ENCODE measurements around the gene TEAD1. TPM values are rescaled to one million over a fixed set of nuclear protein-coding genes. Genes with fewer than 3 reads are reported as not detected.

The TEAD1 gene
- total RNA-seq, 1 donor from 2014 or later, result 55.3 TPM

DNA sequence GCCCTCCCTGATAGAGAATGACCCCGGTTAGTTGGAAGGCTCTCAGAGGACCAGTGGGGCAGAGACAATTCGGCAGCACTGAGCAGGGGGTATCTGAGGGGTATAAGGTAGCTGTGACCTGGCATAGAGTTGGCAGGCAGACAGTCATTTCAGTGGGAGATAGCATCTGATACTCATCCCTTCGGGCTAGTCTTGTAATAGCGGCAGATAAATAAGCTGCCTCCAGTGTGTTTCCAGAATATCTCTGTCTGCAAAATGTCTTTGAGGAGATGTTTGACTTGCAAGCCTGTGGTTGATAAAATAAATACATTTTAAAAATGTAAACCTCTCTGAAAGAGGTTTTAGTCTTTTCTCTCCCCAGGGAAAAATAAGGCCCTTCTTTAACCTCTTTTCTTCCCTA lies 54.2 kb downstream of the TEAD1 start:
- H3K4me3 ChIP-seq (ENCODE audit: low read length in 3 of 3), result no peak overlapping the region
- no peaks in the 10 kb centered on the region for H3K9me3 ChIP-seq (ENCODE audit: control insufficient read depth in 3 of 3, low read length in 3 of 3)
- no peak overlapping the region for H3K9ac ChIP-seq (ENCODE audit: low read depth in 1 of 3, low read length in 3 of 3)
- no peaks in the 10 kb centered on the region for H3K36me3 ChIP-seq (ENCODE audit: control insufficient read depth in 3 of 3, insufficient read depth in 3 of 3, low read length in 3 of 3)
- H3K27me3 ChIP-seq (ENCODE audit: control insufficient read depth in 3 of 3, insufficient read depth in 3 of 3, low read length in 3 of 3), result no peaks in the 10 kb centered on the region
- H3K4me1 ChIP-seq (ENCODE audit: control insufficient read depth in 3 of 3, insufficient read depth in 3 of 3, low read length in 3 of 3), result peaks cover 20 to 51% (median 31%) of the 10 kb centered on the region in 3 donors
- H3K27ac ChIP-seq (ENCODE audit: low read depth, low read length), result no peak overlapping the region

GRCh38 chr11:12729941-12730340 lies 55.7 kb downstream of the TEAD1 start:
- Histone ChIP-seq H3K27ac (ENCODE audit: low read depth, low read length) (no peak overlapping the region), H3K9ac (ENCODE audit: low read depth in 1 of 3, low read length in 3 of 3) (no peak overlapping the region), H3K9me3 (ENCODE audit: control insufficient read depth in 3 of 3, low read length in 3 of 3) (no peaks in the 10 kb centered on the region), H3K4me3 (ENCODE audit: low read length in 3 of 3) (no peak overlapping the region), H3K36me3 (ENCODE audit: control insufficient read depth in 3 of 3, insufficient read depth in 3 of 3, low read length in 3 of 3) (no peaks in the 10 kb centered on the region), H3K27me3 (ENCODE audit: control insufficient read depth in 3 of 3, insufficient read depth in 3 of 3, low read length in 3 of 3) (no peaks in the 10 kb centered on the region), H3K4me1 (ENCODE audit: control insufficient read depth in 3 of 3, insufficient read depth in 3 of 3, low read length in 3 of 3) (peaks cover 11 to 39% (median 23%) of the 10 kb centered on the region in 3 donors)

DNA sequence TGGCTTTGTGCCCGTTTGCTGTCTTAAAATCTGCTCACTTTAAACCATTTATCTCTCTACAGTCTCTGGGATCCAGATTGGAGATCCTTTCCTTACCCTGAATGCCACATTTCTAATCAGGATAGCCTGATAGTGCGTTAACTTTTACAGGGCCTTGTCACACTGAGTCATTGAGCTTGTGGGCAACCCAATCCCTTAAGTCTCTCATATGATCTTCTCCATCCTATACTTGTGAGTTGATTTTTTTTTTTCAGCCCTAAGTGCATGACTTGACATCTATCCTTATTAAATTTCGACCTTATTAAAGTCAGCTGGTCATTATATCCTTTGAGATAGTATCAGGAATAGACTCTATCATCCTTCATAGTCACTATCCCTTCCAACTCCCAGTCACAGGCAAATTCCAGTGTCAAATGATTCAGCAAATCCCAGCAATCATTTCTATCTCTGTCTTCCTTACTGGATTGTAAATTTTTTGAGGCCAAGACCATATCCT lies 57.7 kb downstream of the TEAD1 start:
- peak overlapping the region; percentile 79 for H3K27ac ChIP-seq (ENCODE audit: low read depth, low read length)
- H3K27me3 ChIP-seq (ENCODE audit: control insufficient read depth in 3 of 3, insufficient read depth in 3 of 3, low read length in 3 of 3), result no peaks in the 10 kb centered on the region
- H3K9me3 ChIP-seq (ENCODE audit: control insufficient read depth in 3 of 3, low read length in 3 of 3), result no peaks in the 10 kb centered on the region
- H3K4me1 ChIP-seq (ENCODE audit: control insufficient read depth in 3 of 3, insufficient read depth in 3 of 3, low read length in 3 of 3), result peaks cover 11 to 33% (median 14%) of the 10 kb centered on the region in 3 donors
- H3K4me3 ChIP-seq (ENCODE audit: low read length in 3 of 3), result no peak overlapping the region
- no peak overlapping the region for H3K9ac ChIP-seq (ENCODE audit: low read depth in 1 of 3, low read length in 3 of 3)
- H3K36me3 ChIP-seq (ENCODE audit: control insufficient read depth in 3 of 3, insufficient read depth in 3 of 3, low read length in 3 of 3), result no peaks in the 10 kb centered on the region

GRCh38 chr11:12733091-12733490 lies 58.9 kb downstream of the TEAD1 start:
- no peaks in the 10 kb centered on the region for H3K27me3 ChIP-seq (ENCODE audit: control insufficient read depth in 3 of 3, insufficient read depth in 3 of 3, low read length in 3 of 3)
- H3K9ac ChIP-seq (ENCODE audit: low read depth in 1 of 3, low read length in 3 of 3), result no peak overlapping the region
- no peak overlapping the region for H3K4me3 ChIP-seq (ENCODE audit: low read length in 3 of 3)
- peak overlapping the region; percentile 79 for H3K27ac ChIP-seq (ENCODE audit: low read depth, low read length)
- H3K9me3 ChIP-seq (ENCODE audit: control insufficient read depth in 3 of 3, low read length in 3 of 3), result no peaks in the 10 kb centered on the region
- no peaks in the 10 kb centered on the region for H3K36me3 ChIP-seq (ENCODE audit: control insufficient read depth in 3 of 3, insufficient read depth in 3 of 3, low read length in 3 of 3)
- peaks cover 10 to 28% (median 11%) of the 10 kb centered on the region in 3 donors for H3K4me1 ChIP-seq (ENCODE audit: control insufficient read depth in 3 of 3, insufficient read depth in 3 of 3, low read length in 3 of 3)

DNA sequence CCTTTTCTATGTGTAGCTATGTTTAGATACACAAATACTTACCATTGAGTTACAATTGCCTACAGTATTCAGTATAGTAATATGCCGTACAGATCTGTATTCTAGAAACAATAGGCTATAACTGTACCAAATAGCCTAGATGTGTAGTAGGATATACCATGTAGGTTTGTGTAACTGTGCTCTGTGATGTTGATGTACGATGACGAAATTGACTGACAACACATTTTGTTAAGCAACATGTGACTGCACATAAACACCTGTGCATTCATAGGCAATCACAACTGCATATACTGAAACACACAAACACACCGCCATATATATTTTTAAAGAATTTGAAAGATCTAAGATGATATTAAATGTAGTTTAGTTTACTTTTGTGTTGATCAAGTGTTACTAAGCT lies 60.4 kb downstream of the TEAD1 start:
- Histone ChIP-seq H3K9ac (ENCODE audit: low read depth in 1 of 3, low read length in 3 of 3) (no peak overlapping the region), H3K27ac (ENCODE audit: low read depth, low read length) (no peak overlapping the region)

DNA sequence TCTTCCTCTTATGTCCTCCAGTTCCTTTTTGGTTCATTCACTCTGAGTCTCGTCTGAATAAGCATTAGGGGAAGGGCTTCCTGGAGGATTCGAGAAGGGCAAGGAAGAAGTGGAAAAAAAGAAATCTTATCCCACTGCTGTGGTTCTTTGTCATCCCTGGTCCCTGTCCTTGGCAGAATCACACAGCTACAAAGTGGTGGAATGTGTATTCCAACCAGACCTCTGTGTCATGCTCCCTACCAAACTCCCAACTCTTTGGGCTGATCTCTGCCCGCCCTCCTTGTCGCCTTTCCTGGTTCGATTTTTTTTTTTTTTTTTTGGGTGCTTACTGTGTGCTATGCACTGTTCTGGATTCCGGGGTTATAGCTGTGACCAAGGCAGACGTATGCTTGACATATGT lies 61.0 kb downstream of the TEAD1 start:
- Histone ChIP-seq H3K9ac (ENCODE audit: low read depth in 1 of 3, low read length in 3 of 3) (no peak overlapping the region), H3K27ac (ENCODE audit: low read depth, low read length) (no peak overlapping the region), H3K4me1 (ENCODE audit: control insufficient read depth in 3 of 3, insufficient read depth in 3 of 3, low read length in 3 of 3) (peaks cover 6 to 26% (median 7%) of the 10 kb centered on the region in 3 donors), H3K27me3 (ENCODE audit: control insufficient read depth in 3 of 3, insufficient read depth in 3 of 3, low read length in 3 of 3) (no peaks in the 10 kb centered on the region), H3K36me3 (ENCODE audit: control insufficient read depth in 3 of 3, insufficient read depth in 3 of 3, low read length in 3 of 3) (no peaks in the 10 kb centered on the region), H3K4me3 (ENCODE audit: low read length in 3 of 3) (no peak overlapping the region), H3K9me3 (ENCODE audit: control insufficient read depth in 3 of 3, low read length in 3 of 3) (no peaks in the 10 kb centered on the region)

More for the DNA sequence above, 60.4 kb downstream of the TEAD1 start:
- Histone ChIP-seq H3K27me3 (ENCODE audit: control insufficient read depth in 3 of 3, insufficient read depth in 3 of 3, low read length in 3 of 3) (no peaks in the 10 kb centered on the region), H3K9me3 (ENCODE audit: control insufficient read depth in 3 of 3, low read length in 3 of 3) (no peaks in the 10 kb centered on the region), H3K36me3 (ENCODE audit: control insufficient read depth in 3 of 3, insufficient read depth in 3 of 3, low read length in 3 of 3) (no peaks in the 10 kb centered on the region), H3K4me3 (ENCODE audit: low read length in 3 of 3) (no peak overlapping the region), H3K4me1 (ENCODE audit: control insufficient read depth in 3 of 3, insufficient read depth in 3 of 3, low read length in 3 of 3) (peaks cover 6 to 26% (median 7%) of the 10 kb centered on the region in 3 donors)

DNA sequence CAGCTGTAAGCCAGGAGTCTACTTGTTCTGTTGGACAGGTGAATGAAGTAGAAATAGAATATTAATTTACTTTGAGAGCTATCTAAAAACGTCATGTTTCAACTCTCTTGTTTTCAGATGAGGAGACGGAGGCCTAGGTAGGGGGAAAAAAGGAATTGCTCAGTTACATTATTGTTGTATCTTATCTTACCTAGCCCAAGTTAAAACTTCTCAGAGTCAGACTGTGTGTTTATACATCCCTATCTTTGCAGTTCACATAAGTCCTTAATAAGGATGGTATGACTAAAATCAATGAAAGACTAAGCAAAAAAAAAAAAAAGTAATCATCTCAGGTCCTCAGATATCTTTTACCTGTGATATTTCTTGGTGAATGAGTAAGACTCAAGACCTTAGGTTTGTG lies 62.8 kb downstream of the TEAD1 start:
- no peaks in the 10 kb centered on the region for H3K9me3 ChIP-seq (ENCODE audit: control insufficient read depth in 3 of 3, low read length in 3 of 3)
- no peak overlapping the region for H3K27ac ChIP-seq (ENCODE audit: low read depth, low read length)
- H3K36me3 ChIP-seq (ENCODE audit: control insufficient read depth in 3 of 3, insufficient read depth in 3 of 3, low read length in 3 of 3), result no peaks in the 10 kb centered on the region
- H3K9ac ChIP-seq (ENCODE audit: low read depth in 1 of 3, low read length in 3 of 3), result no peak overlapping the region
- no peak overlapping the region for H3K4me3 ChIP-seq (ENCODE audit: low read length in 3 of 3)
- H3K27me3 ChIP-seq (ENCODE audit: control insufficient read depth in 3 of 3, insufficient read depth in 3 of 3, low read length in 3 of 3), result no peaks in the 10 kb centered on the region
- peaks cover 4 to 29% (median 8%) of the 10 kb centered on the region in 3 donors for H3K4me1 ChIP-seq (ENCODE audit: control insufficient read depth in 3 of 3, insufficient read depth in 3 of 3, low read length in 3 of 3)

GRCh38 chr11:12741671-12742216 lies 67.5 kb downstream of the TEAD1 start:
- Histone ChIP-seq H3K9ac (ENCODE audit: low read depth in 1 of 3, low read length in 3 of 3) (no peak overlapping the region), H3K4me3 (ENCODE audit: low read length in 3 of 3) (no peak overlapping the region), H3K4me1 (ENCODE audit: control insufficient read depth in 3 of 3, insufficient read depth in 3 of 3, low read length in 3 of 3) (peaks cover 24 to 40% (median 28%) of the 10 kb centered on the region in 3 donors), H3K27me3 (ENCODE audit: control insufficient read depth in 3 of 3, insufficient read depth in 3 of 3, low read length in 3 of 3) (no peaks in the 10 kb centered on the region), H3K36me3 (ENCODE audit: control insufficient read depth in 3 of 3, insufficient read depth in 3 of 3, low read length in 3 of 3) (no peaks in the 10 kb centered on the region), H3K9me3 (ENCODE audit: control insufficient read depth in 3 of 3, low read length in 3 of 3) (no peaks in the 10 kb centered on the region), H3K27ac (ENCODE audit: low read depth, low read length) (peak overlapping the region; percentile 45)

GRCh38 chr11:12743834-12744449 lies 69.7 kb downstream of the TEAD1 start:
- Histone ChIP-seq H3K27me3 (ENCODE audit: control insufficient read depth in 3 of 3, insufficient read depth in 3 of 3, low read length in 3 of 3) (no peaks in the 10 kb centered on the region), H3K4me3 (ENCODE audit: low read length in 3 of 3) (no peak overlapping the region), H3K4me1 (ENCODE audit: control insufficient read depth in 3 of 3, insufficient read depth in 3 of 3, low read length in 3 of 3) (peaks cover 37 to 56% (median 40%) of the 10 kb centered on the region in 3 donors), H3K9ac (ENCODE audit: low read depth in 1 of 3, low read length in 3 of 3) (peak overlapping the region; percentile 24 to 79 (median 35)), H3K27ac (ENCODE audit: low read depth, low read length) (peak overlapping the region; percentile 87), H3K36me3 (ENCODE audit: control insufficient read depth in 3 of 3, insufficient read depth in 3 of 3, low read length in 3 of 3) (no peaks in the 10 kb centered on the region), H3K9me3 (ENCODE audit: control insufficient read depth in 3 of 3, low read length in 3 of 3) (no peaks in the 10 kb centered on the region)

DNA sequence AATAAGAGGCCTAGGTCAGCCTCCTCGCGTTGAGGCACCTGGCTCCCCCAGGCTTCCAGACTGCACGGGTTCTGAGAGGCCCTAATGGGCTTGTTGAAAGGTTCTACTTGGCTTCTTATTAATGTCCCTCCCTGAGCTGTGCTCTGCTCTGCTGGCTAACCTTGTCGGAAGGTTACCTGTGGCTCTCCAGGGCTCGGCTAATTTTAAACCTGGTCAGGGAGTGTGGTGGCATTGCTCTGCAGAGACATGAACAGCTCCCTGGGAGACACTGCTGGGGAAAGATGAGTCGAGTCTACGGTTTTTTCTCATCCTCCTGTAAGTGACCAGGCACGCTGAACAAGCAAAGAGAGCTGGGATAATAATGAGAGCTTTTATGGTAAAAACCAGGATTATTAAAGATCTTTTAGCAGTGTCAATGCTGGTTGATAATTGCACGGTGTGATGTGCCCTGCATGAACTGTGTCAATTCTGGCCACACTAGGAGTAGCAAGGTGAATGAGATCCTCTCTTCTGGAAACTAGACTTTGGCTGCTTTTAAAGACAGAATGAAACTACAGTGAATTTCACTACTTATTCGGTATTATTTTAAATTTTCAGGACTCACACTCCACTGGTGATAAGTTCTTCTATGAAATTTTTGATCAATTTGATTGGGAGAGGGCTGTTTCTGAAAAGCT lies 70.7 kb downstream of the TEAD1 start:
- Histone ChIP-seq H3K4me1 (ENCODE audit: control insufficient read depth in 3 of 3, insufficient read depth in 3 of 3, low read length in 3 of 3) (peaks cover 40 to 62% (median 45%) of the 10 kb centered on the region in 3 donors), H3K27ac (ENCODE audit: low read depth, low read length) (peak overlapping the region; percentile 87), H3K27me3 (ENCODE audit: control insufficient read depth in 3 of 3, insufficient read depth in 3 of 3, low read length in 3 of 3) (no peaks in the 10 kb centered on the region), H3K4me3 (ENCODE audit: low read length in 3 of 3) (peak overlapping the region; percentile 57 to 68 (median 61)), H3K36me3 (ENCODE audit: control insufficient read depth in 3 of 3, insufficient read depth in 3 of 3, low read length in 3 of 3) (no peaks in the 10 kb centered on the region), H3K9ac (ENCODE audit: low read depth in 1 of 3, low read length in 3 of 3) (peak overlapping the region; percentile 68 to 79 (median 78)), H3K9me3 (ENCODE audit: control insufficient read depth in 3 of 3, low read length in 3 of 3) (no peaks in the 10 kb centered on the region)
